ENCODE measurements around the gene PICALM. TPM values are rescaled to one million over a fixed set of nuclear protein-coding genes. Genes with fewer than 3 reads are reported as not detected.

PICALM gene
- total and polyA plus RNA-seq, 9 of the 15 experiments (the other 6 are each of a cell fraction or from before 2014, with no cell fraction given) = 41.3 to 990 (median 309) TPM

- no peak for TF ChIP-seq ARID3A (IDR thresholded peaks at IDR 0.05; ENCODE audit: borderline replicate concordance, low read depth, low read length)
- no peak for TF ChIP-seq PATZ1 (CRISPR knock-in tag; IDR thresholded peaks at IDR 0.05; ENCODE audit: borderline replicate concordance)
- no peak for TF ChIP-seq ZNF644 (tag; IDR thresholded peaks at IDR 0.05; ENCODE audit: low read depth)
- peak; percentile 34 for TF ChIP-seq MAFF (IDR thresholded peaks at IDR 0.05; ENCODE audit: low read length)
- TF ChIP-seq E2F6 (IDR thresholded peaks at IDR 0.05; ENCODE audit: borderline replicate concordance in 1 of 2, extremely low read depth in 1 of 2, insufficient read depth in 1 of 2, insufficient read length in 1 of 2, low read depth in 1 of 2, low read length in 1 of 2, poor library complexity in 1 of 2, severe bottlenecking in 1 of 2) = no peak
- no peak for TF ChIP-seq HDAC2 (IDR thresholded peaks at IDR 0.05)
- TF ChIP-seq NR2F6 (CRISPR knock-in tag; IDR thresholded peaks at IDR 0.05) = no peak
- TF ChIP-seq LEF1 (IDR thresholded peaks at IDR 0.05) = no peak
- no peak for TF ChIP-seq CBX5 (IDR thresholded peaks at IDR 0.05; ENCODE audit: borderline replicate concordance, low read depth)
- peak; percentile 74 for TF ChIP-seq MAFG (tag; conservative IDR thresholded peaks at IDR 0.05)
- peak; percentile 78 for TF ChIP-seq ZNF316 (IDR thresholded peaks at IDR 0.05)
- TF ChIP-seq ZNF384 (IDR thresholded peaks at IDR 0.05; ENCODE audit: low read depth, low read length) = 0 out of 2 replicates have a peak, but pooled peaks have one; percentile 19
- TF ChIP-seq YY1 (IDR thresholded peaks at IDR 0.05; ENCODE audit: borderline replicate concordance in 1 of 3, control insufficient read depth in 1 of 3, extremely low read depth in 1 of 3, insufficient read depth in 3 of 3, insufficient read length in 1 of 3, insufficient replicate concordance in 2 of 3, low read depth in 1 of 3, low read length in 2 of 3) = no peak
- no peak for TF ChIP-seq POLR2A (conservative IDR thresholded peaks at IDR 0.05)
- TF ChIP-seq PTRF (tag; IDR thresholded peaks at IDR 0.05) = no peak
- no peak for TF ChIP-seq ZZZ3 (IDR thresholded peaks at IDR 0.05)
- no peak for TF ChIP-seq NCOA4 (IDR thresholded peaks at IDR 0.05; ENCODE audit: partially characterized antibody)
- no peak for TF ChIP-seq TAL1 (IDR thresholded peaks at IDR 0.05)
- TF ChIP-seq ESRRB (CRISPR knock-in tag; IDR thresholded peaks at IDR 0.05; ENCODE audit: borderline replicate concordance) = no peak
- TF ChIP-seq CTCFL (IDR thresholded peaks at IDR 0.05; ENCODE audit: borderline replicate concordance, insufficient read depth, low read depth, low read length, poor library complexity, severe bottlenecking) = no peak
- no peak for TF ChIP-seq ZNF766 (CRISPR knock-in tag; conservative IDR thresholded peaks at IDR 0.05)
Observed at GRCh38 chr11:85939099-85940015, 129.5 kb downstream of the PICALM start (continued).

Measured in K562 (cell line).